DND-41 (cell line): Measurements from ENCODE around the gene THRA.

Source experiments
- ATAC-seq: fragments of 200-7000 bp; cut with Tn5 transposase; 3 replicates; pipeline ENCODE4 v1.9.1; 2021; ENCODE audit warnings: low read depth; ENCODE audit not compliant: insufficient read depth
- DNase-seq: peaks from one replicate; pipeline ENCODE4 v3.0.0-alpha.2; 2020
- H2AFZ ChIP-seq: 2 replicates; pipeline ENCODE4 v1.6.0; 2012; ENCODE audit warnings: low read depth, low read length
- H3K27ac ChIP-seq: 2 replicates; pipeline ENCODE4 v1.5.1; 2012; ENCODE audit warnings: low read length, inconsistent platforms
- H3K27me3 ChIP-seq: fragments of 200-600 bp; sonication (generic); 2 replicates; pipeline ENCODE4 v1.6.0; 2012; ENCODE audit warnings: low read length, mild to moderate bottlenecking, inconsistent platforms; ENCODE audit not compliant: insufficient read depth, poor library complexity
- H3K36me3 ChIP-seq: 2 replicates; pipeline ENCODE4 v1.5.1; 2012; ENCODE audit warnings: low read length, inconsistent platforms; ENCODE audit not compliant: insufficient read depth
- H3K4me1 ChIP-seq: 2 replicates; pipeline ENCODE4 v1.5.1; 2012; ENCODE audit warnings: mild to moderate bottlenecking, low read length; ENCODE audit not compliant: insufficient read depth
- H3K4me2 ChIP-seq: 2 replicates; pipeline ENCODE4 v1.6.0; 2012; ENCODE audit warnings: mild to moderate bottlenecking, moderate library complexity, low read length, inconsistent platforms; ENCODE audit not compliant: insufficient read depth
- H3K4me3 ChIP-seq, 2 experiments: fragments of 200-600 bp in 1 of 2; shearing (Covaris generic) in 1 of 2; 2 replicates each; pipeline ENCODE4 v1.5.1; 2012 to 2016; ENCODE audit warnings: inconsistent platforms in 2 of 2, low read length in 2 of 2, mild to moderate bottlenecking in 2 of 2, low read depth in 1 of 2, moderate library complexity in 1 of 2
- H3K79me2 ChIP-seq: 2 replicates; pipeline ENCODE4 v1.6.0; 2012; ENCODE audit warnings: low read length, inconsistent platforms; ENCODE audit not compliant: insufficient read depth
- H3K9ac ChIP-seq: 2 replicates; pipeline ENCODE4 v1.6.0; 2012; ENCODE audit warnings: low read depth, mild to moderate bottlenecking, inconsistent platforms, low read length, moderate library complexity
- H3K9me3 ChIP-seq: 2 replicates; pipeline ENCODE4 v1.5.1; 2012; ENCODE audit warnings: low read length, moderate library complexity, mild to moderate bottlenecking, inconsistent platforms; ENCODE audit not compliant: insufficient read depth, severe bottlenecking
- H4K20me1 ChIP-seq: 2 replicates; pipeline ENCODE4 v1.6.0; 2012; ENCODE audit warnings: low read length; ENCODE audit not compliant: insufficient read depth
- EZH2 ChIP-seq: IDR thresholded peaks from 3 replicates; pipeline ENCODE4 v1.6.1; 2012; ENCODE audit warnings: borderline replicate concordance, low read depth, mild to moderate bottlenecking, moderate library complexity, low read length, inconsistent platforms; ENCODE audit not compliant: severe bottlenecking
- TF ChIP-seq, protein P1 (sequence below): IDR thresholded peaks from 2 replicates; pipeline ENCODE4 v1.5.1; 2012; ENCODE audit warnings: borderline replicate concordance, low read length, moderate library complexity, mild to moderate bottlenecking; ENCODE audit not compliant: poor library complexity, severe bottlenecking; ENCODE audit errors: extremely low read depth

THRA gene

DNA sequence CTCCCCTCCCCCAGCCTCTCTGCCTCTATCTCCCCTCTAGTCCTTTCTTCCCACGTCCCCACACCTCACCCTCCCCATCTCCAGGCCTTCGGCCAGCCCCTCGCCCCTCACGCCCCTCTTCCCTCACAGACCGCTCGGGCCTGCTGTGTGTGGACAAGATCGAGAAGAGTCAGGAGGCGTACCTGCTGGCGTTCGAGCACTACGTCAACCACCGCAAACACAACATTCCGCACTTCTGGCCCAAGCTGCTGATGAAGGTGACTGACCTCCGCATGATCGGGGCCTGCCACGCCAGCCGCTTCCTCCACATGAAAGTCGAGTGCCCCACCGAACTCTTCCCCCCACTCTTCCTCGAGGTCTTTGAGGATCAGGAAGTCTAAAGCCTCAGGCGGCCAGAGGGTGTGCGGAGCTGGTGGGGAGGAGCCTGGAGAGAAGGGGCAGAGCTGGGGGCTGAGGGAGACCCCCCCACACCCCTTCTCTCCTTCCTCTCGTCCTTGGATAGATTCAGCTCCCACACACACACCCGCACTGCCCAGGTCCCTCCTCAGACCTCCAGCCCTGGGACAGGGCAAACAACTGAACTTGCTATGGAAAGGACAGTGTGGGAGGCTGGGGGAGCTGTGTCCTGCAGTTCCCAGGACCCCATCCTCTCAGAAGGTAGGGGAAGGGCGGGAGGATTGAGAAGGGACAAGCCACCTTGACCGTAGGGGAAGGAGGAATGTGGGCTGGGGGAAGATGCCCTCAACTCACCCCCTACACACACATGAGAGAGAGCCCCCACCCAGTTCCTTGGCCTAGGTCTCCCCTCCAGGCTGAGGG, 26.5 kb downstream of the THRA start:
- no peak for ATAC-seq
- TF ChIP-seq EZH2, result no peak
- TF ChIP-seq, protein P1, sequence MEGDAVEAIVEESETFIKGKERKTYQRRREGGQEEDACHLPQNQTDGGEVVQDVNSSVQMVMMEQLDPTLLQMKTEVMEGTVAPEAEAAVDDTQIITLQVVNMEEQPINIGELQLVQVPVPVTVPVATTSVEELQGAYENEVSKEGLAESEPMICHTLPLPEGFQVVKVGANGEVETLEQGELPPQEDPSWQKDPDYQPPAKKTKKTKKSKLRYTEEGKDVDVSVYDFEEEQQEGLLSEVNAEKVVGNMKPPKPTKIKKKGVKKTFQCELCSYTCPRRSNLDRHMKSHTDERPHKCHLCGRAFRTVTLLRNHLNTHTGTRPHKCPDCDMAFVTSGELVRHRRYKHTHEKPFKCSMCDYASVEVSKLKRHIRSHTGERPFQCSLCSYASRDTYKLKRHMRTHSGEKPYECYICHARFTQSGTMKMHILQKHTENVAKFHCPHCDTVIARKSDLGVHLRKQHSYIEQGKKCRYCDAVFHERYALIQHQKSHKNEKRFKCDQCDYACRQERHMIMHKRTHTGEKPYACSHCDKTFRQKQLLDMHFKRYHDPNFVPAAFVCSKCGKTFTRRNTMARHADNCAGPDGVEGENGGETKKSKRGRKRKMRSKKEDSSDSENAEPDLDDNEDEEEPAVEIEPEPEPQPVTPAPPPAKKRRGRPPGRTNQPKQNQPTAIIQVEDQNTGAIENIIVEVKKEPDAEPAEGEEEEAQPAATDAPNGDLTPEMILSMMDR, result no peak
- H3K36me3 ChIP-seq, result peaks cover 65% of the 10 kb centered on the region
- no peaks in the 10 kb centered on the region for H3K9me3 ChIP-seq
- no peaks in the 10 kb centered on the region for H3K79me2 ChIP-seq
- H2AFZ ChIP-seq, result no peak overlapping the region
- H3K4me1 ChIP-seq, result no peaks in the 10 kb centered on the region
- H3K27ac ChIP-seq, result no peak overlapping the region
- H3K4me2 ChIP-seq, result no peak overlapping the region
- H3K4me3 ChIP-seq, result no peak overlapping the region
- no peak for DNase-seq
- no peak overlapping the region for H3K9ac ChIP-seq
- no peaks in the 10 kb centered on the region for H4K20me1 ChIP-seq
- H3K27me3 ChIP-seq, result no peaks in the 10 kb centered on the region

DNA sequence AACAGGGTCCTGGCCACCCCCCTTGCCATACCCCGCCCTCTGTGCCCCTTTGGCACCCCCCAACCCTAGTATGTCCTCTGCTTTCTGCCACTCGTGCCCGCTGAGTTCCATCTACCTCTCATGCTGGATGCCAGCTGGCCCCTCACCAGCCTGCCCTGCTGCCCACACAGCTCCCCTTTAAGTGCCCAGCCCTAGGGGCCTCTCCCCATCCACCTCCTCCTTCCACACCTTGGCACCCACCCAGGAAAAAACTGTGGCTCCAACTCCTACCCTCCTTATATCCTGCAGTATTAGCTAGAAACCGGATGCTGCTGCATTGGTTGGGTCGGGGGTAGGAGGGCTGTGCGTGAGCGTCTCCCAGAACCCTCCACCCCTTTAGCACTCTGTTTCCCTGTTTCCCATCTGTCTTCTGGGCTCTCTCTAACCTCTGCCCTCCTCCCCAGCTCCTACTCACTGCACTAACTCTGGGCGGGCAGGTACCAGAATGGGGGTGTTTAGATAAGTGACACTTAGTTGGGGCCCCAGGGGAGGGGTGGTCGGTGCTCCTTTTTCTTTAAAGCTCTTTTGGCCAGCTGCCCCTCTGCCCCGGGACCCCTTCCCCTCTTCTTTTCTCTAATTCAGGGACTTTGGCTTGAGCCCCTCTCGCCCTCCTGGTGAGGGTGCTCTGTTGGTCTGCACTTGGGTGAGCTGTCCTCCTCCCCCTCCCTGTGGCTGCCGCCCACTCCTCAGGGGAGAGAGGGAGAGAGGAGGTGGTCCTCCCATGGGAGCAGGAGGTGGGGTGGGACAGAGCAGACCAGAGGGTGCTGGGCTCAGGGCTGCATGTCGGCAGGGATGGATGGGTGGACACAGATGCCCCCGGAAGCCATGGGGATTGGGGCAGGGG, 27.7 kb downstream of the THRA start:
- Histone ChIP-seq H3K9ac (no peak overlapping the region), H3K4me1 (no peaks in the 10 kb centered on the region)
- no peak for ATAC-seq

DNA sequence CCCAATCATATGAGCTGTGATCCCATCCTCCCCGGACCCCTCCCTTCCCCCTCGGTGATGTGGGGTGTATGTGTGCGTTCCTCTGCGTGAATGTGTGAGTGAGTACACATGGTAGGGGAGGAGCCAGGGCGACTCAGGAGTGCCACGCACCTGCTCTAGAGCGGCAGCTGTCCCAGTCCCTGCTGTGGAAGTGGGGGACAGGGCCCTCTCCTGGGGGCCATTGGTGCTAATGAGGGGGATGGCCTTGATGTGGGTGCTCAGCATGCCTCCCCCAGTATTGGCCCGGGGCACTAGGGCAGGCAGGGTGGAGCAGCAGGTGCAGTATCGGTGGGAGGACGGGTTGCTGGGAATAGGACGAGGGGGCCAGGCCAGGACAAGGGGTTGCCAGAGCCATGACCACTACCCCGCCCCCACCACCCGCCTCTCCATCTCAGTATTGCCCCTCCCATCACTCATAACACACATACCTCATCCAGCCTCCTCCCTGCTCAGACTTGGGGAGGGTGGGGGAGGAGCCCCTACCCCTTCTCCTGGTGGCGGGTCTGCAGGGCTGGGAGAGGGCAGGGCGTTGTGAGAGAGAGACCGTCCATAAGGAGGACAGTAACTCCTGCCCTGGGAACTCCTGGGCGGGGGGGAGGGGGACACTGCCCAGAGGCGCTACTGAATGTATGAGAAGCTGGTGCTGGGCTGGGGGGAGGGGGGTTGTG, 29.1 kb downstream of the THRA start:
- no peak for ATAC-seq
- H3K4me3 ChIP-seq, result no peak overlapping the region
- H3K9me3 ChIP-seq, result no peaks in the 10 kb centered on the region
- no peaks in the 10 kb centered on the region for H3K4me1 ChIP-seq
- no peak for DNase-seq
- H3K27me3 ChIP-seq, result no peaks in the 10 kb centered on the region
- no peak overlapping the region for H3K9ac ChIP-seq
- H2AFZ ChIP-seq, result no peak overlapping the region
- H3K36me3 ChIP-seq, result peaks cover 68% of the 10 kb centered on the region
- H3K79me2 ChIP-seq, result no peaks in the 10 kb centered on the region
- no peaks in the 10 kb centered on the region for H4K20me1 ChIP-seq
- no peak overlapping the region for H3K4me2 ChIP-seq
- TF ChIP-seq EZH2, result no peak
- TF ChIP-seq, protein P1, result no peak
- H3K27ac ChIP-seq, result no peak overlapping the region

More for the DNA sequence above, 27.7 kb downstream of the THRA start:
- no peak for DNase-seq
- no peaks in the 10 kb centered on the region for H3K27me3 ChIP-seq
- H2AFZ ChIP-seq, result no peak overlapping the region
- H3K36me3 ChIP-seq, result peaks cover 66% of the 10 kb centered on the region
- H3K4me3 ChIP-seq, result no peak overlapping the region
- no peak overlapping the region for H3K4me2 ChIP-seq
- TF ChIP-seq, protein P1, result no peak
- TF ChIP-seq EZH2, result no peak
- H3K9me3 ChIP-seq, result no peaks in the 10 kb centered on the region
- H3K79me2 ChIP-seq, result no peaks in the 10 kb centered on the region
- H3K27ac ChIP-seq, result no peak overlapping the region
- H4K20me1 ChIP-seq, result no peaks in the 10 kb centered on the region
